Liver (tissue), 2 donors: Measurements from ENCODE around the gene KCTD6.

Experiments
- CTCF ChIP-seq: fragments of 150-350 bp; IDR thresholded peaks from 2 replicates; pipeline ENCODE4 v1.5.1; 2017; ENCODE audit warnings: improper control_type of control experiment, low read depth, low read length; ENCODE audit not compliant: missing input control
- YY1 ChIP-seq: IDR thresholded peaks from 2 replicates; pipeline ENCODE4 v1.6.1; 2016; ENCODE audit warnings: antibody characterized with exemption, mild to moderate bottlenecking
- donor health status: healthy.

- TF ChIP-seq CTCF: no peak
- no peak for TF ChIP-seq YY1
Measured at GRCh38 chr3:58488967-58489366, 2.9 kb upstream of the KCTD6 start.
